ENCODE results near the gene NR2F2.

DNA sequence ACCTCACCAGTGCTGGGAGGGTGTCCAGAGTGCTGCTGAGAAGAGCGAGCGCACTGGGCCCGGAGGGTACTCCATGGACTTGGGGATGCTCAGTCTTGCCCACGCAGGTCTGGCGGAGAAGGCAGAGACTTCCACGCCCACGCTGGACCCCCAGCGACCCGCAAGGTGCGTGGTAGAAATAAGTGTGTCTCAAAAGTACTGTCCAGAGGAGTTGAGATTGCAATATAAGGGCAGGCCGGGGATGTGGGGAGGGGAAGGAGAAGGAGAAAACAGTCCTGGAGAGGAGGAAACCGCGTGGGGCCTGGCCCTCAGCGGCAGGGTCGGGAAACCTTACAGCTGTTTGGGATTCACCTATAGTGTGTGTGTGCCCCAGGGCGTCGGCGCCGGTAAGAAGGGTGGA lies 38.9 kb downstream of the NR2F2 start:
- TF ChIP-seq EP300 (conservative IDR thresholded peaks at IDR 0.05; ENCODE audit: poor library complexity, severe bottlenecking) (no peak), EZH2 (IDR thresholded peaks at IDR 0.05; ENCODE audit: borderline replicate concordance, insufficient read depth, low read length, poor library complexity, severe bottlenecking) (no peak), SMC3 (conservative IDR thresholded peaks at IDR 0.05; ENCODE audit: poor library complexity) (no peak), RAD21 (conservative IDR thresholded peaks at IDR 0.05) (no peak)
- TF ChIP-seq, protein P1, sequence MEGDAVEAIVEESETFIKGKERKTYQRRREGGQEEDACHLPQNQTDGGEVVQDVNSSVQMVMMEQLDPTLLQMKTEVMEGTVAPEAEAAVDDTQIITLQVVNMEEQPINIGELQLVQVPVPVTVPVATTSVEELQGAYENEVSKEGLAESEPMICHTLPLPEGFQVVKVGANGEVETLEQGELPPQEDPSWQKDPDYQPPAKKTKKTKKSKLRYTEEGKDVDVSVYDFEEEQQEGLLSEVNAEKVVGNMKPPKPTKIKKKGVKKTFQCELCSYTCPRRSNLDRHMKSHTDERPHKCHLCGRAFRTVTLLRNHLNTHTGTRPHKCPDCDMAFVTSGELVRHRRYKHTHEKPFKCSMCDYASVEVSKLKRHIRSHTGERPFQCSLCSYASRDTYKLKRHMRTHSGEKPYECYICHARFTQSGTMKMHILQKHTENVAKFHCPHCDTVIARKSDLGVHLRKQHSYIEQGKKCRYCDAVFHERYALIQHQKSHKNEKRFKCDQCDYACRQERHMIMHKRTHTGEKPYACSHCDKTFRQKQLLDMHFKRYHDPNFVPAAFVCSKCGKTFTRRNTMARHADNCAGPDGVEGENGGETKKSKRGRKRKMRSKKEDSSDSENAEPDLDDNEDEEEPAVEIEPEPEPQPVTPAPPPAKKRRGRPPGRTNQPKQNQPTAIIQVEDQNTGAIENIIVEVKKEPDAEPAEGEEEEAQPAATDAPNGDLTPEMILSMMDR (IDR thresholded peaks at IDR 0.05; ENCODE audit: poor library complexity, severe bottlenecking), result no peak

Measured in neural cell (in vitro differentiated cells).